GM12872 (cell line): Measurements from ENCODE around the gene IPO13.

ENCODE experiments used
- TF ChIP-seq, protein P1 (sequence below): IDR thresholded peaks from 3 replicates; pipeline ENCODE4 v1.5.1; 2011; ENCODE audit warnings: low read depth, mild to moderate bottlenecking, low read length, moderate library complexity; ENCODE audit not compliant: insufficient read depth

IPO13 gene

DNA sequence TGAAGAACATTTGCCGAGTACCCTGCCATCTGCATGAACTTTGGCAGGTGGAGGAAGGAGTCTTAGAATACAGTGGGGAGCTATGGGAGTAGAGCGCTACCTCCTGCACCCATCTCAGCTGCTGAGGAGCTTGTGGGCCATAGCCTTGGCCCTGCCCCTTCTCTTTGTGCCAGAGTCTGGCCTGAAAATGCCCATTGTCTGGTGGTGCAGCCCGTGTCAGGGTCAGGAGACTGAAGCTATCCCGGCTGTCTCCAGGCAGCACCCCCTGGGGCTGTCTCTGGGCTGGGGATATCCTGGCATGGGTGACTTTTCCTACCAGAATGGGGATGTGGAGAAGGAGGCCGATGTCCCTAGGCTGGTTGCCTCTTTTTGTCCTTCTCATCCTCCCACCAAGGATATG lies 7.3 kb downstream of the IPO13 start:
- TF ChIP-seq, protein P1, sequence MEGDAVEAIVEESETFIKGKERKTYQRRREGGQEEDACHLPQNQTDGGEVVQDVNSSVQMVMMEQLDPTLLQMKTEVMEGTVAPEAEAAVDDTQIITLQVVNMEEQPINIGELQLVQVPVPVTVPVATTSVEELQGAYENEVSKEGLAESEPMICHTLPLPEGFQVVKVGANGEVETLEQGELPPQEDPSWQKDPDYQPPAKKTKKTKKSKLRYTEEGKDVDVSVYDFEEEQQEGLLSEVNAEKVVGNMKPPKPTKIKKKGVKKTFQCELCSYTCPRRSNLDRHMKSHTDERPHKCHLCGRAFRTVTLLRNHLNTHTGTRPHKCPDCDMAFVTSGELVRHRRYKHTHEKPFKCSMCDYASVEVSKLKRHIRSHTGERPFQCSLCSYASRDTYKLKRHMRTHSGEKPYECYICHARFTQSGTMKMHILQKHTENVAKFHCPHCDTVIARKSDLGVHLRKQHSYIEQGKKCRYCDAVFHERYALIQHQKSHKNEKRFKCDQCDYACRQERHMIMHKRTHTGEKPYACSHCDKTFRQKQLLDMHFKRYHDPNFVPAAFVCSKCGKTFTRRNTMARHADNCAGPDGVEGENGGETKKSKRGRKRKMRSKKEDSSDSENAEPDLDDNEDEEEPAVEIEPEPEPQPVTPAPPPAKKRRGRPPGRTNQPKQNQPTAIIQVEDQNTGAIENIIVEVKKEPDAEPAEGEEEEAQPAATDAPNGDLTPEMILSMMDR, result no peak

DNA sequence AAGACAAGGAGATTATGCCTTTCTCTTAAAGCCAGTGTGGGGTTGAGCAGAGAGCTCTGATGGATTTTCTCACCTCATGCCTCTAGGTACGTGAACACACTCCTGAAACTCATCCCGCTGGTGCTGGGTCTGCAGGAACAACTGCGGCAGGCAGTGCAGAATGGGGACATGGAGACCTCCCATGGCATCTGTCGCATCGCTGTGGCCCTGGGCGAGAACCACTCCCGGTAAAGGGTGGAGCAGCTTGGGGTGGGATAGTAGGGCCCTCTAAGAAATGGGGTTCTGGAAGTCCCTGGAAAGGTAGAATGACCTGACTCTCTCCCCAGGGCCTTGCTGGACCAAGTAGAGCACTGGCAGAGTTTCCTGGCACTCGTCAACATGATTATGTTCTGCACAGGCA lies 9.5 kb downstream of the IPO13 start:
- TF ChIP-seq, protein P1, result no peak

DNA sequence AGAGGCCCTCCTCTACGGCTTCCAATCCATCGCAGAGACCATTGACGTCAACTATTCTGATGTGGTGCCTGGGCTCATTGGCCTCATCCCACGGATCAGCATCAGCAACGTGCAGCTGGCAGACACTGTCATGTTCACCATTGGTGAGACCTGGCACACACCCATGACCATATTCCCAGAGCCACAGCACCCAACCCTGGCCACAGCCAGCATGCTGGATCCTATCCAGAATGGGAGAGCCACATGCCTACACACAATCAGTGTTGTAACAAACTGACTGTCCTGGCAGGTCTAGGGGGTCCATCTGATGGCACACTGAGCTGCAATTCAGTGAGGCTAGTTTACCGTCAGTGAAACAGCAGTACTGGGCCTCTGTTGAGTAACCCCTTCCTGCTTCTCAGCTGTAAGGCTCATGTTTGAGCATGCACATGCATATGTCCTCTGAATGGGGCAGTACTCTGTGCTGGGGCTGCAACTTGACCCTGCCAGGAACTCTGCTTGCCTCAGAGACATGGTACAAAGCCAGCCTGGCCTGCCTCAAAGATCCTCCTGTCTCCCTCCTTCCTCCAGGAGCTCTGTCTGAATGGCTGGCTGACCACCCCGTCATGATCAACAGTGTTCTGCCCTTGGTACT lies 10.8 kb downstream of the IPO13 start:
- TF ChIP-seq, protein P1, result no peak

- TF ChIP-seq, protein P1, result no peak
These were observed 11.9 kb downstream of the IPO13 start for GRCh38 chr1:43958351-43959255.

DNA sequence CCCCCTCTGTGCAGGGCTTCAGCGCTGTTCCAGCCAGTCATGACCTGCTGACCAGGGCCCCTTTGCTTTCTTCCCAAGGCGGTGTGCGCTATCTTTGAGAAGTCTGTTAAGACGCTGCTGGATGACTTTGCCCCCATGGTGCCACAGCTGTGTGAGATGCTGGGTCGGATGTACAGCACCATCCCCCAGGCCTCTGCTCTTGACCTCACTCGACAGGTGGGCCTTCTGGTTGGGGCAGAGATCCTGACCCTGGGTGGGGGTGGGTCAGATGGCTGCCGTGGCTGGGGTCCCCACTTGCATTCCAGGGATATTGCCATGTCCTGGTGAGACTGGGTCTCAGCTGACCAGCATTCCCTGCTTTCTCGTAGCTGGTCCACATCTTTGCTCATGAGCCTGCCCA lies 14.0 kb downstream of the IPO13 start:
- TF ChIP-seq, protein P1, result no peak

DNA sequence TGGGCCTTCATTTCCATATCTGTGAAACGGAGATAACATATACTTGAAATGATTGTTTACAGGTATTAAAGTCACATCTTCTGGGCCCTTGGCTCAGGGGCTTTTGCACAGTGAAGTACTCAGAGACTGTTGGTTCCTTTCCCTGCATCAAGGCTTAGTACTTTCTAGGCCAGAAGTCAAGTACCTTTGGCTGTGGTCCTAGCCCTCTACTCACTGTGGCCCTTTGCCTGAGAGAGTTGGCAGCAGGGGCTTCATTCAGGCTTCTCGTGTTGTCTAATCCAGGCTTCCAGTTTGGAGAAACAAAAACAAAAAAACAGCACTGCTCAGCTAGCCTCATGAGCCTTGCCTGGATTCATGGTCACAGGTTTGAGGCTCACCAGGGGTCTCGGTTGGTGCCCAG lies 14.9 kb downstream of the IPO13 start:
- TF ChIP-seq, protein P1, result no peak

DNA sequence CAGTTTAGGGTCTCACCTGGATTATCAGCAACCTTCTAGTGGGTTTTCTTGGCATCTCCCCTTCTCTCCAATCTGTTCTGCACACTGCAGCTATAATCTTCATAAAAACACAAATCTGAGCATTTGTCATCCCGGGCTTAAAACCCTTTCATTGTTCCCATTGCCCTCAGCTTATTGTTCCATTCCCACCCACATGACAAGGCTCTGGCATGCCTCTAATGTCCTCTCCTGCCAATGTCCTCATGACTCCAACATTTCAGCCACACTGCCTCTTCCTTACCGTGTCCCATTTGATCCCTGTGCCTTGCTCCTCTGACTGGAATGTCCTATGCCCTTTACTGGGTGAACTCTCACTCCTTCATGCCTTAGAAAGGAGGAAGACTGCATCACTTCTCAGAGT lies 15.6 kb downstream of the IPO13 start:
- TF ChIP-seq, protein P1, result no peak
